ENCODE results near the gene RASAL2.

RASAL2 gene

GRCh38 chr1:178513278-178513983 lies 419.5 kb downstream of the RASAL2 start:
- DNase-seq (ENCODE audit: low read depth), result no peak

GRCh38 chr1:178516110-178516509 lies 422.2 kb downstream of the RASAL2 start:
- DNase-seq (ENCODE audit: low read depth), result no peak

DNA sequence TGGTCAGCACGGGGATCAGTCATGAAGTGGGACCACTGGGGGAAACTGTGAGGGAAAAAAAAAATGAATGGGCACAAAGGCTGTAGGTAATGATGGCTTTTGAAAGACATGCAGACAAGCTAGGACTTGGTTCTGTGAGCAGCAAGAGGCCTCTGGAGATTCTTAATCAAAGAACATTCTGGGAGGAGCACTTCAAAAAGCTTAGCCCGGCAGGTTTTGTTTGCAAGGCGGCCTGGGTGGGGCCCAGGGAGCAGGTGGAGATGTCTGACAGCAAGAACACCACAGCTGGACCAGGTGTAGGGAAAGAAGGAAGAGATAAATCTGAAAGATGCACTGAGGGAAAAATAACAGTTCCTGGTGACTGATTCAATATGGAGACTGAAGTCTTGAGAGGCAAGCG lies 425.0 kb downstream of the RASAL2 start:
- no peak for DNase-seq (ENCODE audit: low read depth)

DNA sequence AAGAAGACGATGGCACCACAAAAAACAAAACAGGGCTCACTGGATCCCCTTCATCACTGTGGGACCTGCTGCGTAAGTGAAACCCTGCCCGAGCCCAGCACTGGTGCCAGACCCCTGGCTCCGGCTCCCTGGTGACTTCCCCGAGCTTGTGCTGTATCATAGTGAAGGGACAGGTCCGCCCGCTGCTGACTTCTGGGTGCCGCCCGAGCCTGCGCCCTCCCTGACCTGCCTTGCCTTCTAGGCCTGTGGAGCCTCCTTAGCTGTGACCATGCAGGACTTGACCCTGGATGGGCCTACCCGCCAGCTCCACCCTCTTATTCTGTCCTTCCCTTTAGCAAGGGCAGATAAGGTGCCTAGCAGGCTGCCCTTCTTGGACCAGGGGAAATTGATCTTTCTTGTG lies 426.9 kb downstream of the RASAL2 start:
- no peak for DNase-seq (ENCODE audit: low read depth)

- no peak for DNase-seq (ENCODE audit: low read depth)
These were observed 427.3 kb downstream of the RASAL2 start for GRCh38 chr1:178521241-178521640.

- DNase-seq (ENCODE audit: low read depth), result no peak
These were observed 433.2 kb downstream of the RASAL2 start for GRCh38 chr1:178527117-178527516.

- no peak for DNase-seq (ENCODE audit: low read depth)
These were observed 434.5 kb downstream of the RASAL2 start for GRCh38 chr1:178528228-178528952.

- DNase-seq (ENCODE audit: low read depth), result no peak
These were observed 435.0 kb downstream of the RASAL2 start for GRCh38 chr1:178528953-178529335.

- no peak for DNase-seq (ENCODE audit: low read depth)
These were observed 435.6 kb downstream of the RASAL2 start for GRCh38 chr1:178529364-178530036.

GRCh38 chr1:178530037-178530402 lies 436.1 kb downstream of the RASAL2 start:
- DNase-seq (ENCODE audit: low read depth), result no peak

DNA sequence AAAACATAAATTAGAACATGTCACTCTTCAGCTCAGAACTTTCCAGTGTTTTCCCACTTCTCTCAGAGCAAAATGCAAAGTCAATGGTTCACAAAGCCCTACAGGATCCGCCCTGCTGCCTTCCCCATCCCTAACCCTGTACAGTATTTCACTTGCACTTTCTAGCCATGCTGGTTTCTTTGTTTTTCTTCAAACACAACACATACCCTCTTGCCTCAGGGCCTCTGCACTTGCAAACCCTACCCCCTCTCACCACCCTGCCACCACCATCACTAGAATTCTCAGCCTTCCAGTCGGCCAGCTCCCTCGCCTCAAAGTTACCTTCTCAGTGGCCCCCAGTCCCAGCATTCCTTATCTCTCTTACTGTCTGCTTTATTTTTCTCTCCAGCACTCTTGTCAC lies 436.6 kb downstream of the RASAL2 start:
- DNase-seq (ENCODE audit: low read depth), result no peak

DNA sequence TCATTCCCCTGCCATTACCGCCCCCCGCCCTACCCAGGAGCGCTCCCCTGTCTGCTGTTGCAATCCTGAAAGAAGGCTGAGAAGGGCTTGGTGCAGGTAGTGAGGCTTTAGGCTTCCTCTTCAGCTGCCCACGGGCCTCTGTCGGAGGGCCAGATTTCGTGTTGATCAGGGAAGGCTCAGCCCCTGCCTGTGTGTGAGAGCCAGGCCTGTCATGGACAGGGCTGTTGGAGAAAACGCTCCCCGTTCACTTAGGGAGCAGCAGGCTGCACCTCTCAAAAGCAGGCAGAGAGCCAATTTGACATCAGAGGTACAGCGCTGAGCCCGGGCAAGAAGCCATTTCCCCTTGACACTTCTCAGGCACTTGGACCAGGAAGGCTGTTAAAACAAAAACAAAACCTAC lies 438.0 kb downstream of the RASAL2 start:
- no peak for DNase-seq (ENCODE audit: low read depth)

GRCh38 chr1:178532392-178532791 lies 438.5 kb downstream of the RASAL2 start:
- peak; percentile 46 for DNase-seq (ENCODE audit: low read depth)

DNA sequence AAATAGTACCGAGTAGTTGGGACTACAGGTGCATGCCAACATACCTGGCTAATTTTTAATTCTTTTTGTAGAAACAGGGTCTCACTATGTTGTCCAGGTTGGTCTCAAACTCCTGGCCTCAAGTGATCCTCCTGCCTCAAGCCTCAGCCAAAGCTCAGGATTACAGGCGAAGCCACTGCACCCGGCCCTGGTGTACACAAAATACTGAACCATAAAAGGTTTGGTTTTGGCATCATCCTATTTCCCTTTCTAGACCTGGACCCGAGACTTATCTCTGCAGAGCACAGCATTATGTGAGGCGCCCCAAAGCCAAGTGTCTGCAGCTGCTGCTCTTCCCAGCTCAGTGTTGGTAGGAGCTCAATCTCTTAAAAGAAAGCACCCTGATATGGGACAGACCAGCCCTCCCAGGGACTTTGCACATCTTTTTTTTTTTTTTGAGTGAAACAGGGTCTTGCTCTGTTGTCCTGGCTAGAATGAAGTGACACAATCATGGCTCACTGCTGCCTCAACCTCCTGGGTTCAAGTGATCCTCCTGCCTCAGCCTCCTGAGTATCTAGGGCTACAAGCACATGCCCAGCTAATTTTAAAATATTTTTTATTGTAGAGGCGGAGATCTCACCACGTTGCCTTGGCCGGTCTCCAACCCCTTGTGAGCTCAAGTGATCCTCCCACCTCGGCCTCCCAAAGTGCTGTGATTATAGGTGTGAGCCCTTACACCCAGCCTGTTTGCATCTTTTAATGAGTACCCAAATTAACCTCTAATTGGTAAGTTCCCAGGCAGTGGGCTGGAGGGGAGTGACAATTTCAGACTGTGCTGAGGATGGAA lies 439.4 kb downstream of the RASAL2 start:
- no peak for DNase-seq (ENCODE audit: low read depth)

Data from stimulated activated CD4-positive, alpha-beta T cell treated with anti-CD3 and anti-CD28 coated beads, Interleukin-2, amount 100 ng/mL, for 4 hours (primary cell).